Measurements from ENCODE around the gene CRYBG1.

CRYBG1 gene

DNA sequence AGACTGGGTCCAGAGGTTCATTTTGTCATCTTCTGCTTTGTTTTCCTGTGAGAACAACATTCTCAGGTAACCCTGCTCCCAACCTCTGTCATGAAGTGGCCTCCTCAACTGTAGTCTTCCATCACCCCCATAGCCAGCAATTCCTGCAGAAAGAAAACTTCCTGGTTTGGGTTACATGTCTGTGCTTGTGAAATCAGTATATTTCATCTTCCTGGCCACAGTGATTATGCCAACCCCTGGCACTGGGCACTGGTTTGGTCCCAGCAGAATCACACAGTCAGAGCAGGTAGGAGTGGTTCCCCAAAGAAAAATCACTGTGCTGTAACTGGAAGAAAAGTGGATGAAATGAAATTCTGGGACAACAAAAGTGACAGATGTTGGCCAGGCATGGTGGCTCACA is 52.5 kb downstream of the CRYBG1 start:
- Histone ChIP-seq H3K9me2 (replicated peaks; ENCODE audit: low read depth, low read length) (no peaks in the 10 kb centered on the region), H3K79me2 (ENCODE audit: insufficient read depth, low read length) (no peaks in the 10 kb centered on the region), H3K4me3 (ENCODE audit: low read length, poor library complexity, severe bottlenecking) (no peak overlapping the region), H4K20me1 (ENCODE audit: insufficient read depth, low read length, poor library complexity, severe bottlenecking) (no peaks in the 10 kb centered on the region), H3K9me3 (ENCODE audit: insufficient read depth, low read depth, low read length) (no peaks in the 10 kb centered on the region), H3K36me3 (ENCODE audit: insufficient read depth, low read length) (no peaks in the 10 kb centered on the region), H3K4me2 (ENCODE audit: low read depth, low read length, poor library complexity, severe bottlenecking) (no peak overlapping the region), H3K4me1 (ENCODE audit: insufficient read depth, low read length, poor library complexity, severe bottlenecking) (no peaks in the 10 kb centered on the region), H3F3A (ENCODE audit: low read depth) (no peaks in the 10 kb centered on the region), H3K9ac (ENCODE audit: low read depth, low read length, poor library complexity, severe bottlenecking) (no peak overlapping the region), H2AFZ (ENCODE audit: low read length) (no peak overlapping the region), H3K27me3 (ENCODE audit: insufficient read depth, low read length, poor library complexity, severe bottlenecking) (no peaks in the 10 kb centered on the region)
- TF ChIP-seq CTCF (conservative IDR thresholded peaks at IDR 0.05; ENCODE audit: low read length) (no peak), EZH2phosphoT487 (IDR thresholded peaks at IDR 0.05; ENCODE audit: borderline replicate concordance) (no peak)

DNA sequence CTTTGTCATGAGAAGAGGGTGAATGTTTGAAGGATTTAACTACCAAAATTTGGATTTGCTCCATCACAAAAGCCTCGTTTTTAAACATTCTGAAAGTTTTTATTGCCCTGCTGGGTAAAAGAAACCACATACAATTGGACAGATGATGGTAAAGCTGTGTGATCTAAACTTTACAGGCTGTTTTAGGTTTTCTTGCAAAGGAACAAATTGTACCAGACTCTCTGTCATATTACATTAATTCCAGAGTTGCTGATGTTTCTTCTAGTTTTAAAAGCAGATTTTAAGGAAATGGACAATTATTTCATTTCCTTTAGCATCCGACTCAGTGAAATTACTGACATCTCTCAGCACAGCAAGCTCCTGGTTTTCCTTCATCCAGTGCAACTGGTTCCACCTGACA is 53.2 kb downstream of the CRYBG1 start:
- no peaks in the 10 kb centered on the region for H4K20me1 ChIP-seq (ENCODE audit: insufficient read depth, low read length, poor library complexity, severe bottlenecking)
- H3K27me3 ChIP-seq (ENCODE audit: insufficient read depth, low read length, poor library complexity, severe bottlenecking) = no peaks in the 10 kb centered on the region
- H2AFZ ChIP-seq (ENCODE audit: low read length) = no peak overlapping the region
- H3K9ac ChIP-seq (ENCODE audit: low read depth, low read length, poor library complexity, severe bottlenecking) = no peak overlapping the region
- no peaks in the 10 kb centered on the region for H3F3A ChIP-seq (ENCODE audit: low read depth)
- H3K9me3 ChIP-seq (ENCODE audit: insufficient read depth, low read depth, low read length) = no peaks in the 10 kb centered on the region
- TF ChIP-seq EZH2phosphoT487 (IDR thresholded peaks at IDR 0.05; ENCODE audit: borderline replicate concordance) = no peak
- TF ChIP-seq CTCF (conservative IDR thresholded peaks at IDR 0.05; ENCODE audit: low read length) = no peak
- no peaks in the 10 kb centered on the region for H3K79me2 ChIP-seq (ENCODE audit: insufficient read depth, low read length)
- H3K4me2 ChIP-seq (ENCODE audit: low read depth, low read length, poor library complexity, severe bottlenecking) = no peak overlapping the region
- no peak overlapping the region for H3K4me3 ChIP-seq (ENCODE audit: low read length, poor library complexity, severe bottlenecking)
- H3K4me1 ChIP-seq (ENCODE audit: insufficient read depth, low read length, poor library complexity, severe bottlenecking) = no peaks in the 10 kb centered on the region
- no peaks in the 10 kb centered on the region for H3K36me3 ChIP-seq (ENCODE audit: insufficient read depth, low read length)
- H3K9me2 ChIP-seq (replicated peaks; ENCODE audit: low read depth, low read length) = no peaks in the 10 kb centered on the region

DNA sequence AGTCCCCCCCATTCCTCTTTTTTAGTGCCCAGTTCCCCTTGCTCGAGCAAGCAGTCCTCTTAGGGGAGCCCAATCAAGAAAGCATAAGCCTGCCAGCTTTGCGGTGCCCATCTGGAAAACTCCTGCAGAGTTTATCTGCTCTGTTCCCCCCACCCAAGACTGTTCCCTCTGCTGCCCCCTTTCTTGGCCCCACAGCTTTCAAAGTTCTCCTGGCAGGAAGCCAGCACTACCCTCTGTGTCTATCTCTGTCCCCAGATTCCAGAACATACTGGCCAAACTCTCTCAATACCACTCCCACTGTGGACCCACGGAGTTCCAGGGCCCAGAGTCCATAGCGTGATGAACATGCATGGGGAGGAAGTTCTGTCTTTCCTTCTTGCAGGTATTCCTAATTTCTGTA is 55.4 kb downstream of the CRYBG1 start:
- H3K4me2 ChIP-seq (ENCODE audit: low read depth, low read length, poor library complexity, severe bottlenecking) = no peak overlapping the region
- TF ChIP-seq CTCF (conservative IDR thresholded peaks at IDR 0.05; ENCODE audit: low read length) (no peak), EZH2phosphoT487 (IDR thresholded peaks at IDR 0.05; ENCODE audit: borderline replicate concordance) (no peak)
- H3K9me3 ChIP-seq (ENCODE audit: insufficient read depth, low read depth, low read length) = no peaks in the 10 kb centered on the region
- H3K27me3 ChIP-seq (ENCODE audit: insufficient read depth, low read length, poor library complexity, severe bottlenecking) = no peaks in the 10 kb centered on the region
- H4K20me1 ChIP-seq (ENCODE audit: insufficient read depth, low read length, poor library complexity, severe bottlenecking) = no peaks in the 10 kb centered on the region
- H3K36me3 ChIP-seq (ENCODE audit: insufficient read depth, low read length) = no peaks in the 10 kb centered on the region
- H3K9me2 ChIP-seq (replicated peaks; ENCODE audit: low read depth, low read length) = no peaks in the 10 kb centered on the region
- H3K4me3 ChIP-seq (ENCODE audit: low read length, poor library complexity, severe bottlenecking) = no peak overlapping the region
- H2AFZ ChIP-seq (ENCODE audit: low read length) = no peak overlapping the region
- no peaks in the 10 kb centered on the region for H3K4me1 ChIP-seq (ENCODE audit: insufficient read depth, low read length, poor library complexity, severe bottlenecking)
- H3F3A ChIP-seq (ENCODE audit: low read depth) = no peaks in the 10 kb centered on the region
- H3K79me2 ChIP-seq (ENCODE audit: insufficient read depth, low read length) = no peaks in the 10 kb centered on the region
- no peak overlapping the region for H3K9ac ChIP-seq (ENCODE audit: low read depth, low read length, poor library complexity, severe bottlenecking)

Data from Loucy (cell line).